ENCODE data around the gene CCDC148. TPM values are rescaled to one million over a fixed set of nuclear protein-coding genes. Genes with fewer than 3 reads are reported as not detected.

Gene CCDC148
- total RNA-seq, 1 donor from 2014 or later: 3.1 TPM

DNA sequence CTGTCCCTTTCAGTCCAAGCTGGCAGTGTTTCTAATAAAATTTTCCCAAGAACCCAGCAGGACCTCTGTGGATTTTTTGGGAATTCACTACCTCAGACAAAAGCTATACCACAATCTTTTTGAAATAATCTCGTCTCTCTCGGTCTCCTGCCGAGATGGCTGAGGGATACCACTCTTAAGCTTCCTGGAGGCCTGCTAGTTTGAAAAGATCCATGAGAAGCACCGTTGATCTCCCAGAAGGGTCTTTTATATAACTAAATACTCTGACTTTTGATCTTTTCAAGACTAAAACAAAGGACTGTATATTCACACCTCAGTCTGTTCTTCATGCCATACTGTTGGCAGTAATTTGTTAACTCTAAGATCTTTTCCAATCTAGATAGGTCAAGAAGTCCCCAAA is 213.2 kb downstream of the CCDC148 start:
- no peak for DNase-seq (ENCODE audit: extremely low spot score, unreplicated experiment)
- no peak overlapping the region for H3K27ac Mint-ChIP-seq

DNA sequence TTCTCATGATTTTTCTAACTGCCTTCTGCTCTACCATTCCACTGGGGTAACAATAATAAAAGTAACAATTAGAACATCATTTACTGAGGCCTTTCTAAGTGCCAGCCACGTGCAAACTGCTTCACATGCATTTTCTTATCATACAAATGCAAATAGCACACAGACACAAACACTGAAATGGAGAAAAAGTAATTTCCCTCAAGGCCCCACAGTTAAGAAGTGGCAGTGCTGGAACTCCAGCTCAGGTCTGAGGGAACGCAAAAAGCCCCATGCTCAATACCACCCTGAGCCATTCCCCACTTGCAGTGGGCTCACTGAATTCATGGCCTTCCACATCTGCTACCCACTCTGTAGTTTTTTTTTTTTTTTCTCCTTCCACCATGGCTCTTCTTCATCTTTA is 214.3 kb downstream of the CCDC148 start:
- no peak for DNase-seq (ENCODE audit: extremely low spot score, unreplicated experiment)
- no peaks in the 10 kb centered on the region for H3K9me3 Mint-ChIP-seq
- TF ChIP-seq, protein P1, sequence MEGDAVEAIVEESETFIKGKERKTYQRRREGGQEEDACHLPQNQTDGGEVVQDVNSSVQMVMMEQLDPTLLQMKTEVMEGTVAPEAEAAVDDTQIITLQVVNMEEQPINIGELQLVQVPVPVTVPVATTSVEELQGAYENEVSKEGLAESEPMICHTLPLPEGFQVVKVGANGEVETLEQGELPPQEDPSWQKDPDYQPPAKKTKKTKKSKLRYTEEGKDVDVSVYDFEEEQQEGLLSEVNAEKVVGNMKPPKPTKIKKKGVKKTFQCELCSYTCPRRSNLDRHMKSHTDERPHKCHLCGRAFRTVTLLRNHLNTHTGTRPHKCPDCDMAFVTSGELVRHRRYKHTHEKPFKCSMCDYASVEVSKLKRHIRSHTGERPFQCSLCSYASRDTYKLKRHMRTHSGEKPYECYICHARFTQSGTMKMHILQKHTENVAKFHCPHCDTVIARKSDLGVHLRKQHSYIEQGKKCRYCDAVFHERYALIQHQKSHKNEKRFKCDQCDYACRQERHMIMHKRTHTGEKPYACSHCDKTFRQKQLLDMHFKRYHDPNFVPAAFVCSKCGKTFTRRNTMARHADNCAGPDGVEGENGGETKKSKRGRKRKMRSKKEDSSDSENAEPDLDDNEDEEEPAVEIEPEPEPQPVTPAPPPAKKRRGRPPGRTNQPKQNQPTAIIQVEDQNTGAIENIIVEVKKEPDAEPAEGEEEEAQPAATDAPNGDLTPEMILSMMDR (conservative IDR thresholded peaks at IDR 0.05): no peak

More for the DNA sequence above, 213.2 kb downstream of the CCDC148 start:
- H3K4me3 Mint-ChIP-seq: no peak overlapping the region
- H3K4me1 Mint-ChIP-seq (ENCODE audit: unreplicated experiment): peaks cover 6% of the 10 kb centered on the region
- H3K9me3 Mint-ChIP-seq: no peaks in the 10 kb centered on the region
- TF ChIP-seq, protein P1 (conservative IDR thresholded peaks at IDR 0.05): no peak
- H3K36me3 Mint-ChIP-seq: no peaks in the 10 kb centered on the region
- no peaks in the 10 kb centered on the region for H3K27me3 Mint-ChIP-seq

DNA sequence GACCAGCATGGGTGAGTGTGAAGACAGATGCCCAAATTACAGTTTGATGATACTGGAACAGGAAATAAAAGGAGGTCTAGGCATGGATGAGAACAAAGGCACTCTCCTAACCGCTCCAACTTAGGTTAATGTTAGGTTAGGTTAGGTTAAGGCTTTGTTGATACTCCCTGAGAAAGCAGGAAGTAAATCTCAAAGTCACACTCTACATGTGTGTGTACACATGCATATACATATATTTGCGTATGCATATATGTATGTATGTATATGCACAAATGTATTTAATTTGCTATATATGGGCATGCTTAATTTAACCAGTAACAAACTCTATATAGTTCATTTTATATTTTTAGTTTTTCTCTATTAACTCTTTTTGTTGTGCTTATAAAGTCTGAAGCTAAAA is 215.6 kb downstream of the CCDC148 start:
- Mint-ChIP-seq H3K4me1 (ENCODE audit: unreplicated experiment) (peaks cover 6% of the 10 kb centered on the region), H3K4me3 (no peak overlapping the region), H3K27ac (no peak overlapping the region), H3K27me3 (no peaks in the 10 kb centered on the region), H3K36me3 (no peaks in the 10 kb centered on the region), H3K9me3 (no peaks in the 10 kb centered on the region)
- TF ChIP-seq, protein P1 (conservative IDR thresholded peaks at IDR 0.05): no peak
- no peak for DNase-seq (ENCODE audit: extremely low spot score, unreplicated experiment)

More for the DNA sequence above, 214.3 kb downstream of the CCDC148 start:
- no peaks in the 10 kb centered on the region for H3K27me3 Mint-ChIP-seq
- no peak overlapping the region for H3K27ac Mint-ChIP-seq
- peaks cover 6% of the 10 kb centered on the region for H3K4me1 Mint-ChIP-seq (ENCODE audit: unreplicated experiment)
- no peaks in the 10 kb centered on the region for H3K36me3 Mint-ChIP-seq
- H3K4me3 Mint-ChIP-seq: no peak overlapping the region

DNA sequence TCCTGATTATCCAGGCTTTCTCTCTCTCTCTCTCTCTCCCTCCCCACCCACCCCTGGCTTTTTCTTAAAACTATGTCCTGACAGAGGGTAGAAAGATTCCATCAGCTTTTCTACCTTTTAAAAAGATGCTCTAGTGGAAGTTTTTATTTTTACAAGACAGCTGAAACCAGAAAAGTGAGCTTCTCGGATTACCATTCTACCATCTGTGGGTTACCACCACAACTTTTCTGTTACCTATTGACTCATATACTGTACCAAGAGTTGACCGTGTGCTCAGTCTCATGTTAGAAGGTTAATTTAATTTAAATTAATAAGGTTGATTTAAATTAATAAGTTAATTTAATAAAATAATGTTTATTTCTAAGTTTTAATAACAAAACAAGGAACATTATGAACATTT is 217.3 kb downstream of the CCDC148 start:
- H3K36me3 Mint-ChIP-seq: no peaks in the 10 kb centered on the region
- TF ChIP-seq, protein P1 (conservative IDR thresholded peaks at IDR 0.05): no peak
- H3K27me3 Mint-ChIP-seq: no peaks in the 10 kb centered on the region

DNA sequence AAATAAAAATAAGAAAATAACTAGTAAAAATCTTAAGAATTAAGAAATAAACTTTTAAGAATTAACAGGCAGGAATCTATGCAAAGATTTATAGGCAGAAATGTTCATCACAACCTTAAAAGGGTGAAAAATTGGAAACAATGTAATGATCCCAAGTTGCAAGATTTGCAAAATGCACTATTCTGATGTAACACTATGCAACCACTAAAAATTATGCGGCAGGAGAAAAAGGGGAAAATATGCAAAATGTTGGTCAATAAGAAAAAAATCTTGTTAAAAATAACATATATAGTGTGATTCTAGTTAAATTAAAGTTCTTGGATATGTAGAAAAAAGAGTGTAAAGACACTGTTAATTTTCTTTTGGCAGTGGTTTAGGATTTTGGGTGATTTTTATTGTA is 222.1 kb downstream of the CCDC148 start:
- no peak for DNase-seq (ENCODE audit: extremely low spot score, unreplicated experiment)
- TF ChIP-seq, protein P1 (conservative IDR thresholded peaks at IDR 0.05): no peak
- Mint-ChIP-seq H3K4me3 (no peak overlapping the region), H3K36me3 (no peaks in the 10 kb centered on the region), H3K27ac (no peak overlapping the region), H3K4me1 (ENCODE audit: unreplicated experiment) (no peaks in the 10 kb centered on the region), H3K9me3 (no peaks in the 10 kb centered on the region), H3K27me3 (no peaks in the 10 kb centered on the region)

More for the DNA sequence above, 217.3 kb downstream of the CCDC148 start:
- Mint-ChIP-seq H3K4me1 (ENCODE audit: unreplicated experiment) (peaks cover 6% of the 10 kb centered on the region), H3K27ac (no peak overlapping the region), H3K9me3 (no peaks in the 10 kb centered on the region), H3K4me3 (no peak overlapping the region)
- no peak for DNase-seq (ENCODE audit: extremely low spot score, unreplicated experiment)

DNA sequence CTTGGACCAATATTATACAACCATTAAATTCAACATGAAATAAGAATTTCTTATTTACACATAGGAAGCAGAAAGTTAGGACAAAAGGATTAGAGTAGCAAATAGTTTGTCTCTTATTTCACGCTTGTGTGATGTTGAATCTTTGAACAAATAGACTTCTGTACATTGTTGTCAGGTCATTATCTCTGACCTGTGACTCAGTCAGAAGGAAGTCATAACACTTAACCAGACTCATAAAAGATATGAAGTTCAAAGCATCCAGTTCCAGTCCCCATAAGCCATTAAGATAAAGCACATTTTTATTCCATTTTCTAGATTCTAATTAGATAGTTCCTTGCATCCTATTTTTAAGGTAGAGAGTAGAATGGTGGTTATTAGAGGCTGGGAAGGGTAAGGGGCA is 224.1 kb downstream of the CCDC148 start:
- no peaks in the 10 kb centered on the region for H3K4me1 Mint-ChIP-seq (ENCODE audit: unreplicated experiment)
- no peaks in the 10 kb centered on the region for H3K9me3 Mint-ChIP-seq
- TF ChIP-seq, protein P1 (conservative IDR thresholded peaks at IDR 0.05): no peak
- no peak for DNase-seq (ENCODE audit: extremely low spot score, unreplicated experiment)
- no peak overlapping the region for H3K4me3 Mint-ChIP-seq
- no peaks in the 10 kb centered on the region for H3K27me3 Mint-ChIP-seq
- no peaks in the 10 kb centered on the region for H3K36me3 Mint-ChIP-seq
- H3K27ac Mint-ChIP-seq: no peak overlapping the region

Measured in type B pancreatic cell (in vitro differentiated cells).